IMR-90 (cell line): ENCODE results near the gene PRSS37. TPM values are rescaled to one million over a fixed set of nuclear protein-coding genes. Genes with fewer than 3 reads are reported as not detected.

ENCODE experiments used
- ATAC-seq: fragments of 200-7000 bp; cut with Tn5 transposase; 2 replicates; pipeline ENCODE4 v1.9.1; 2020; ENCODE audit warnings: low read depth, mild to moderate bottlenecking, moderate library complexity
- BruUV-seq: library from RNA; stranded (reverse); fragments of 400-500 nt; replicated peaks from 2 replicates; lab custom pipeline; 2021; lab: Mats Ljungman, UMichigan
- CTCF ChIA-PET: fragments of 300-600 bp; formaldehyde crosslinking; extraction: SDS; loops from one replicate; lab custom pipeline; 2021; ENCODE audit warnings: antibody characterized with exemption; lab: Yijun Ruan, JAX
- POLR2A ChIA-PET: fragments of 300-600 bp; sonication (Branson Sonifier 250); formaldehyde crosslinking; loops from one replicate; lab custom pipeline; 2022; ENCODE audit warnings: antibody characterized with exemption; ENCODE audit not compliant: unreplicated experiment; lab: Charles Lee
- DNase-seq: peaks from one replicate; pipeline ENCODE4 v3.0.0; 2013
- H2AFZ ChIP-seq: replicated peaks from 2 replicates; pipeline ENCODE3; 2013; ENCODE audit warnings: low read length, mild to moderate bottlenecking; ENCODE audit not compliant: poor library complexity
- H2AK5ac ChIP-seq: 2 replicates; pipeline ENCODE4 v1.6.1; 2013; ENCODE audit warnings: low read depth, low read length, inconsistent platforms
- H2AK9ac ChIP-seq: replicated peaks from 2 replicates; pipeline ENCODE3; 2013; ENCODE audit warnings: mild to moderate bottlenecking, low read depth, low read length, moderate library complexity; ENCODE audit not compliant: poor library complexity
- H2BK120ac ChIP-seq: 2 replicates; pipeline ENCODE4 v1.6.1; 2013; ENCODE audit warnings: low read depth, low read length, inconsistent platforms
- H2BK15ac ChIP-seq: 3 replicates; pipeline ENCODE4 v1.6.1; 2013; ENCODE audit warnings: low read depth, low read length, inconsistent platforms
- H2BK20ac ChIP-seq: 2 replicates; pipeline ENCODE4 v1.6.1; 2013; ENCODE audit warnings: low read depth, mild to moderate bottlenecking, inconsistent platforms, low read length, moderate library complexity
- H2BK5ac ChIP-seq: 2 replicates; pipeline ENCODE4 v1.6.1; 2013; ENCODE audit warnings: mild to moderate bottlenecking, low read depth, low read length, inconsistent platforms; ENCODE audit not compliant: poor library complexity, severe bottlenecking
- H3K14ac ChIP-seq: replicated peaks from 2 replicates; pipeline ENCODE4 v1.6.1; 2013; ENCODE audit warnings: low read depth, low read length, inconsistent platforms
- H3K18ac ChIP-seq: 2 replicates; pipeline ENCODE4 v1.6.1; 2013; ENCODE audit warnings: low read depth, low read length, control low read depth
- H3K23ac ChIP-seq: 2 replicates; pipeline ENCODE4 v1.6.1; 2013; ENCODE audit warnings: low read depth, low read length, inconsistent platforms
- H3K27ac ChIP-seq: 2 replicates; pipeline ENCODE4 v1.5.1; 2013; ENCODE audit warnings: mild to moderate bottlenecking, control low read depth, low read length; ENCODE audit not compliant: insufficient read depth
- H3K27me3 ChIP-seq: 2 replicates; pipeline ENCODE4 v1.6.1; 2013; ENCODE audit warnings: low read length; ENCODE audit not compliant: control insufficient read depth, insufficient read depth
- H3K36me3 ChIP-seq: 2 replicates; pipeline ENCODE4 v1.6.1; 2013; ENCODE audit warnings: low read length, mixed read lengths; ENCODE audit not compliant: control insufficient read depth, insufficient read depth
- H3K4ac ChIP-seq: 2 replicates; pipeline ENCODE4 v1.6.1; 2013; ENCODE audit warnings: low read depth, low read length, inconsistent platforms
- H3K4me1 ChIP-seq: 2 replicates; pipeline ENCODE4 v1.6.1; 2013; ENCODE audit warnings: low read length, mixed read lengths; ENCODE audit not compliant: control insufficient read depth, insufficient read depth
- H3K4me2 ChIP-seq: 2 replicates; pipeline ENCODE4 v1.6.1; 2013; ENCODE audit warnings: low read depth, mild to moderate bottlenecking, control low read depth, low read length, moderate library complexity
- H3K4me3 ChIP-seq: 2 replicates; pipeline ENCODE4 v1.5.1; 2013; ENCODE audit warnings: low read depth, mild to moderate bottlenecking, control low read depth, low read length, moderate library complexity; ENCODE audit not compliant: insufficient read depth
- H3K56ac ChIP-seq: 2 replicates; pipeline ENCODE4 v1.6.1; 2013; ENCODE audit warnings: low read length, inconsistent platforms; ENCODE audit not compliant: insufficient read depth; ENCODE audit errors: extremely low read depth
- H3K79me1 ChIP-seq, 2 experiments: 2 replicates each; pipeline ENCODE4 v1.6.1; 2013; ENCODE audit warnings: low read length in 2 of 2, inconsistent platforms in 1 of 2, low read depth in 1 of 2
- H3K9ac ChIP-seq: 2 replicates; pipeline ENCODE4 v1.6.1; 2013; ENCODE audit warnings: low read depth, low read length, control low read depth
- H3K9me1 ChIP-seq: 2 replicates; pipeline ENCODE4 v1.6.1; 2013; ENCODE audit warnings: low read length, inconsistent platforms; ENCODE audit not compliant: insufficient read depth
- H3K9me3 ChIP-seq: 2 replicates; pipeline ENCODE4 v1.6.1; 2013; ENCODE audit warnings: low read length; ENCODE audit not compliant: control insufficient read depth, insufficient read depth
- H4K20me1 ChIP-seq: 2 replicates; pipeline ENCODE4 v1.6.1; 2013; ENCODE audit warnings: low read length, inconsistent platforms; ENCODE audit not compliant: insufficient read depth
- H4K5ac ChIP-seq: 2 replicates; pipeline ENCODE4 v1.6.1; 2013; ENCODE audit warnings: mild to moderate bottlenecking, low read depth, low read length, control low read depth
- H4K8ac ChIP-seq, 2 experiments: 2 replicates each; pipeline ENCODE4 v1.6.1; 2013; ENCODE audit warnings: low read depth in 2 of 2, low read length in 2 of 2, control low read depth in 1 of 2, inconsistent platforms in 1 of 2
- H4K91ac ChIP-seq: 2 replicates; pipeline ENCODE4 v1.6.1; 2013; ENCODE audit warnings: low read depth, low read length, inconsistent platforms; ENCODE audit not compliant: insufficient read depth
- BHLHE40 ChIP-seq: fragments of 150-350 bp; IDR thresholded peaks from 2 replicates; pipeline ENCODE4 v1.6.1; 2016; ENCODE audit warnings: mild to moderate bottlenecking, low read depth, low read length
- CEBPB ChIP-seq: IDR thresholded peaks from 2 replicates; pipeline ENCODE4 v1.6.1; 2012; ENCODE audit warnings: low read depth, low read length, improper control_type of control experiment
- CHD1 ChIP-seq: IDR thresholded peaks from 2 replicates; pipeline ENCODE4 v1.6.1; 2012; ENCODE audit warnings: low read depth, low read length, improper control_type of control experiment
- FOS ChIP-seq: fragments of 150-350 bp; IDR thresholded peaks from 2 replicates; pipeline ENCODE4 v1.6.1; 2016; ENCODE audit warnings: low read depth, low read length
- MAFK ChIP-seq: IDR thresholded peaks from 2 replicates; pipeline ENCODE4 v1.6.1; 2012; ENCODE audit warnings: low read depth, low read length, improper control_type of control experiment
- MXI1 ChIP-seq: IDR thresholded peaks from 2 replicates; pipeline ENCODE4 v1.6.1; 2012; ENCODE audit warnings: low read depth, mild to moderate bottlenecking, low read length, moderate library complexity, borderline replicate concordance
- NFE2L2 ChIP-seq: fragments of 150-350 bp; IDR thresholded peaks from 2 replicates; pipeline ENCODE4 v1.6.1; 2016; ENCODE audit warnings: low read depth, mild to moderate bottlenecking, low read length
- POLR2A ChIP-seq: IDR thresholded peaks from 2 replicates; pipeline ENCODE4 v1.6.1; 2012; ENCODE audit warnings: mild to moderate bottlenecking, low read depth, low read length
- RAD21 ChIP-seq: IDR thresholded peaks from 2 replicates; pipeline ENCODE4 v1.6.1; 2012; ENCODE audit warnings: low read length, improper control_type of control experiment
- RCOR1 ChIP-seq: IDR thresholded peaks from 2 replicates; pipeline ENCODE4 v1.6.1; 2012; ENCODE audit warnings: mild to moderate bottlenecking, low read length, improper control_type of control experiment; ENCODE audit not compliant: insufficient replicate concordance
- RFX5 ChIP-seq: IDR thresholded peaks from 2 replicates; pipeline ENCODE4 v1.8.0; 2012; ENCODE audit warnings: low read depth, mild to moderate bottlenecking, low read length, moderate library complexity
- SMC3 ChIP-seq: fragments of 150-350 bp; IDR thresholded peaks from 2 replicates; pipeline ENCODE4 v1.6.1; 2016; ENCODE audit warnings: low read depth, mild to moderate bottlenecking, antibody characterized with exemption, low read length, moderate library complexity
- WGBS, 2 experiments: methylation state at CpG; one replicate each; pipeline versions ENCODE4 v1.1.5 to v1.1.7; 2013; ENCODE audit warnings: missing lambda C conversion rate in 2 of 2; ENCODE audit not compliant: insufficient read length in 1 of 2; ENCODE audit errors: extremely low coverage in 2 of 2; 5-methylcytosine and 5-hydroxymethylcytosine counted together
- dilution Hi-C: fragments of 300-500 bp; cut with HindIII; formaldehyde crosslinking; loops from one replicate; pipeline ENCODE4 v1.14.3; 2018; ENCODE audit warnings: low sequenced_read_pairs; ENCODE audit not compliant: unreplicated experiment
- in situ Hi-C: fragments of 300-500 bp; cut with MboI; formaldehyde crosslinking; loops from 3 replicates; pipeline ENCODE4 v1.14.3; 2019; ENCODE audit warnings: low sequenced_read_pairs, inconsistent platforms, mixed read lengths
- intact Hi-C: fragments of 100-400 bp; cut with micrococcal nuclease; formaldehyde crosslinking; loops from 2 replicates; pipeline ENCODE4 v1.10.0; 2022
- polyA plus RNA-seq, 3 experiments: library from polyadenylated mRNA; depleted of rRNA; stranded (reverse); fragments of >200 nt; gene quantifications; 2 replicates each; pipeline ENCODE4 v1.2.3, GENCODE V29; 2012; ENCODE audit warnings: low replicate concordance in 1 of 3
- total RNA-seq: library from RNA; depleted of rRNA; stranded (reverse); fragments of >200 nt; gene quantifications from 2 replicates; pipeline ENCODE4 v1.2.3, GENCODE V29; 2012
- TF ChIP-seq, protein P1 (sequence below): fragments of 150-350 bp; IDR thresholded peaks from 2 replicates; pipeline ENCODE4 v1.6.1; 2016; ENCODE audit warnings: low read depth, mild to moderate bottlenecking, low read length, moderate library complexity, borderline replicate concordance
- TF ChIP-seq, protein P2 (sequence below): conservative IDR thresholded peaks from 2 replicates; pipeline ENCODE4 v1.5.1; 2012; ENCODE audit warnings: mild to moderate bottlenecking, low read depth, low read length, improper control_type of control experiment

Gene PRSS37
- total and polyA plus RNA-seq, 2 of the 4 experiments (the other 2 are of a cell fraction), result not detected

DNA sequence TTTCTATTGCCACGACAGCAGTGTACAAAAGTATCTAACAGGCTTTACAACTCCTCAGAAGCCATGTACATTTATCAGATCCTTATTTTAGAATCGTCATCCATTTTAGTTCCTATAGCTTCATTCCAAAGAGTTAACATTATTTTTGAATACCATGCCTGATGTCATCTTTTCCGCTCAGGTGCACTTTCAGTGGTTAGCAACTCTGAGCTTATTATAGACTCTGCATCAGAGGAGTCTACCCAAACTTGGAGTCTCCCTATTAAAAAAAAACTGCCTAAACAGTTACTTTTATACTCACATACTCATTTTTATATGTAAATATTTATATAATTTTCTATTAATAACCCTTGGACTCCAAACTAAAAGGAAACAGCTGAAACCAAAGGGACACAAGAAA, 31.6 kb upstream of the PRSS37 start:
- 27% methylated on average over 2 of the region's 3 CpGs; no CpG with 5 or more reads in 1 of the 2 experiments for WGBS, 2 experiments
- no peaks in the 10 kb centered on the region for H3K27me3 ChIP-seq
- no peak overlapping the region for H4K91ac ChIP-seq
- no peak overlapping the region for H2BK5ac ChIP-seq
- no peaks in the 10 kb centered on the region for H3K79me1 ChIP-seq
- no peak overlapping the region for H4K8ac ChIP-seq
- in situ Hi-C loops (no loop called here), dilution Hi-C loops (no loop called here), intact Hi-C loops (no loop called here)
- no peak overlapping the region for H2AK5ac ChIP-seq
- no peak overlapping the region for H2BK15ac ChIP-seq
- H3K9me1 ChIP-seq, result no peaks in the 10 kb centered on the region
- peaks cover 11% of the 10 kb centered on the region for H3K9me3 ChIP-seq
- DNase-seq, result no peak
- TF ChIP-seq RAD21 (no peak), RFX5 (no peak), POLR2A (no peak), MXI1 (no peak), MAFK (no peak), FOS (no peak), CHD1 (no peak), RCOR1 (no peak), SMC3 (no peak), BHLHE40 (no peak), CEBPB (no peak), NFE2L2 (no peak)
- TF ChIP-seq, protein P1, sequence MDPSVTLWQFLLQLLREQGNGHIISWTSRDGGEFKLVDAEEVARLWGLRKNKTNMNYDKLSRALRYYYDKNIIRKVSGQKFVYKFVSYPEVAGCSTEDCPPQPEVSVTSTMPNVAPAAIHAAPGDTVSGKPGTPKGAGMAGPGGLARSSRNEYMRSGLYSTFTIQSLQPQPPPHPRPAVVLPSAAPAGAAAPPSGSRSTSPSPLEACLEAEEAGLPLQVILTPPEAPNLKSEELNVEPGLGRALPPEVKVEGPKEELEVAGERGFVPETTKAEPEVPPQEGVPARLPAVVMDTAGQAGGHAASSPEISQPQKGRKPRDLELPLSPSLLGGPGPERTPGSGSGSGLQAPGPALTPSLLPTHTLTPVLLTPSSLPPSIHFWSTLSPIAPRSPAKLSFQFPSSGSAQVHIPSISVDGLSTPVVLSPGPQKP, result no peak
- TF ChIP-seq, protein P2, sequence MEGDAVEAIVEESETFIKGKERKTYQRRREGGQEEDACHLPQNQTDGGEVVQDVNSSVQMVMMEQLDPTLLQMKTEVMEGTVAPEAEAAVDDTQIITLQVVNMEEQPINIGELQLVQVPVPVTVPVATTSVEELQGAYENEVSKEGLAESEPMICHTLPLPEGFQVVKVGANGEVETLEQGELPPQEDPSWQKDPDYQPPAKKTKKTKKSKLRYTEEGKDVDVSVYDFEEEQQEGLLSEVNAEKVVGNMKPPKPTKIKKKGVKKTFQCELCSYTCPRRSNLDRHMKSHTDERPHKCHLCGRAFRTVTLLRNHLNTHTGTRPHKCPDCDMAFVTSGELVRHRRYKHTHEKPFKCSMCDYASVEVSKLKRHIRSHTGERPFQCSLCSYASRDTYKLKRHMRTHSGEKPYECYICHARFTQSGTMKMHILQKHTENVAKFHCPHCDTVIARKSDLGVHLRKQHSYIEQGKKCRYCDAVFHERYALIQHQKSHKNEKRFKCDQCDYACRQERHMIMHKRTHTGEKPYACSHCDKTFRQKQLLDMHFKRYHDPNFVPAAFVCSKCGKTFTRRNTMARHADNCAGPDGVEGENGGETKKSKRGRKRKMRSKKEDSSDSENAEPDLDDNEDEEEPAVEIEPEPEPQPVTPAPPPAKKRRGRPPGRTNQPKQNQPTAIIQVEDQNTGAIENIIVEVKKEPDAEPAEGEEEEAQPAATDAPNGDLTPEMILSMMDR, result no peak
- H3K56ac ChIP-seq, result no peak overlapping the region
- H3K4me1 ChIP-seq, result no peaks in the 10 kb centered on the region
- no peaks in the 10 kb centered on the region for H4K20me1 ChIP-seq
- no peak overlapping the region for H2BK20ac ChIP-seq
- H3K36me3 ChIP-seq, result no peaks in the 10 kb centered on the region
- ChIA-PET POLR2A (no interaction called here), CTCF (no interaction called here)
- no peak overlapping the region for H4K5ac ChIP-seq
- no TSS peak for BruUV-seq
- H3K9ac ChIP-seq, result no peak overlapping the region
- no peak overlapping the region for H3K27ac ChIP-seq
- no peak overlapping the region for H2BK120ac ChIP-seq
- H2AK9ac ChIP-seq, result no peak overlapping the region
- ATAC-seq, result no peak
- H2AFZ ChIP-seq, result no peak overlapping the region
- no peak overlapping the region for H3K4me2 ChIP-seq
- H3K23ac ChIP-seq, result no peak overlapping the region
- H3K18ac ChIP-seq, result no peak overlapping the region
- no peak overlapping the region for H3K4me3 ChIP-seq
- no peak overlapping the region for H3K4ac ChIP-seq
- H3K14ac ChIP-seq, result no peak overlapping the region
